Esophagus squamous epithelium (tissue), 5 donors: ENCODE measurements around the gene SPON2. TPM values are rescaled to one million over a fixed set of nuclear protein-coding genes. Genes with fewer than 3 reads are reported as not detected.

Source experiments
- DNase-seq: peaks from one replicate; lab custom pipeline; 2025; lab: John Stamatoyannopoulos, UW
- H3K27ac ChIP-seq, 4 donors: fragments of 200-600 bp; sonication (generic); one replicate each; pipeline ENCODE4 v1.5.1; 2016 to 2019; ENCODE audit warnings: mild to moderate bottlenecking in 1 of 4
- H3K27me3 ChIP-seq, 4 donors: fragments of 200-600 bp; sonication (generic); 1 replicate in 3 of 4; 2 replicates in 1 of 4; pipeline versions ENCODE4 v1.5.1 to v1.6.0; 2017 to 2021; ENCODE audit warnings: antibody characterized with exemption in 1 of 4
- H3K36me3 ChIP-seq, 3 donors: fragments of 200-600 bp; sonication (generic); one replicate each; pipeline ENCODE4 v1.5.1; 2016 to 2019
- H3K4me1 ChIP-seq, 3 donors: fragments of 200-600 bp; sonication (generic); one replicate each; pipeline ENCODE4 v1.5.1; 2017 to 2019
- H3K4me3 ChIP-seq, 4 donors: fragments of 200-600 bp; sonication (generic); 1 replicate in 3 of 4; 2 replicates in 1 of 4; pipeline ENCODE4 v1.5.1; 2016 to 2019; ENCODE audit warnings: mild to moderate bottlenecking in 2 of 4, moderate library complexity in 1 of 4
- H3K9me3 ChIP-seq, 3 donors: fragments of 200-600 bp; sonication (generic); one replicate each; pipeline ENCODE4 v1.5.1; 2016 to 2019
- POLR2A ChIP-seq, 4 donors: fragments of 450-650 bp; IDR thresholded peaks; one replicate each; pipeline ENCODE4 v1.6.1; 2017; ENCODE audit warnings: antibody characterized with exemption in 4 of 4, mild to moderate bottlenecking in 4 of 4, moderate library complexity in 3 of 4
- WGBS, 2 donors: methylation state at CpG; one replicate each; pipeline ENCODE4 v1.1.5; 2018; 5-methylcytosine and 5-hydroxymethylcytosine counted together
- intact Hi-C: fragments of 100-400 bp; cut with DNase I; formaldehyde crosslinking; loops from one replicate; pipeline ENCODE4 v1.15.0; 2022
- total RNA-seq, 4 donors: library from RNA; depleted of rRNA; stranded (reverse); fragments of >200 nt; gene quantifications; one replicate each; pipeline ENCODE4 v1.1.0, GENCODE V29; 2016
- TF ChIP-seq, protein P1 (sequence below), 6 experiments: fragments of 450-650 bp in 4 of 6; fragments of 200-600 bp in 2 of 6; sonication (generic) in 2 of 6; IDR thresholded peaks; one replicate each; pipeline ENCODE4 v1.5.1; 2016 to 2019; ENCODE audit warnings: antibody characterized with exemption in 6 of 6, mild to moderate bottlenecking in 4 of 6, moderate library complexity in 4 of 6
- donor health status: DM: yes; HTN: yes; CAD: no.

SPON2 gene
- total RNA-seq, 4 donors from 2014 or later: 14.5 to 53.4 (median 21.3) TPM

DNA sequence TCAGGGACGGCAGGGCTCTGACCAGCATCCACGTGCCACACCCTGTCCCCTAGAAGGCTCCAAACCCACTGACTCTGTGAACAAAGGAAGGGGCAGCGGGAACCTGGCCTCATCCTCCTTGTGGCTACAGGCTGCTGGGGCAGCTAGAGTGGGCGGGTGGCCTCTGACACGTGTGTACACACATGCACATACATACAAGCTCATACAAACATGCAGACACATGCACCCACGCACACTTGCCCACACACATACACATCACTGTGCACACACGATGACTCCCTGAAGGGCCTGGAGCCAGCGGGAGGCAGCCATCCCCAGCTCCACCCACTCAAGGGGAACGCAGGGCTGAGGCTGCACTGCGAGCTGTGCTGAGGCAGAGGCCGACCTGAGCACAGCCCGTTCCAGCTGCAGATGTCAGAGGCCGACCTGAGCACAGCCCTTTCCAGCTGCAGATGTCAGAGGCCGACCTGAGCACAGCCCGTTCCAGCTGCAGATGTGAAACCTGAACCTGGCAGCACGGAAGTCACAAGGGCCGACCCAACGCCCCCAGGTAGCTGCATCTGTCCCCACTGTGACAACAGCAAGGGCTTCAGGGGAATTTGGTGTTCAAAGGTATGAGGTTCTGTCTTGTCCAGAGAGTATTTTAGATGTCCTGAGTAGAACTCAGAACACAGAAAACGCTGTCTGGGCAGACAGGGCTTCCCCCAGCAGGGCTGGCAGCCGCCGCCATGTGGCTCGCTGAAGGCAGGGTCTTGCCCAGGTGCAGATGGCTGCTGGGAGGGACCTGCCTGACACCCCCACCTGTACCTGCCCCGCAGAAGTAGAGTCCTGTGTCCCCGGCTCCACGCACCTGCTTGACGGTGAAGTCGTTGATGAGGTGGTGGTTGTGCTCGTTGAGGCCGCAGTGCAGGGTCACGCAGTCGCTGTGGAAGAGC is 43.0 kb upstream of the SPON2 start:
- no peak for DNase-seq
- 12 to 32% methylated on average over 4 to 12 of the region's 31 CpGs for WGBS, 2 donors
- Histone ChIP-seq H3K9me3 (no peaks in the 10 kb centered on the region), H3K27ac (peak overlapping the region; percentile 25 to 78 (median 70)), H3K4me3 (no peak overlapping the region), H3K27me3 (no peaks in the 10 kb centered on the region), H3K36me3 (peaks cover 16 to 69% (median 44%) of the 10 kb centered on the region in 3 donors), H3K4me1 (peaks cover 69 to 100% (median 84%) of the 10 kb centered on the region in 3 donors)
- intact Hi-C loops: no loop called here
- TF ChIP-seq POLR2A (IDR thresholded peaks at IDR 0.05): peak in 1 of 4 donors; percentile 28
- TF ChIP-seq, protein P1, sequence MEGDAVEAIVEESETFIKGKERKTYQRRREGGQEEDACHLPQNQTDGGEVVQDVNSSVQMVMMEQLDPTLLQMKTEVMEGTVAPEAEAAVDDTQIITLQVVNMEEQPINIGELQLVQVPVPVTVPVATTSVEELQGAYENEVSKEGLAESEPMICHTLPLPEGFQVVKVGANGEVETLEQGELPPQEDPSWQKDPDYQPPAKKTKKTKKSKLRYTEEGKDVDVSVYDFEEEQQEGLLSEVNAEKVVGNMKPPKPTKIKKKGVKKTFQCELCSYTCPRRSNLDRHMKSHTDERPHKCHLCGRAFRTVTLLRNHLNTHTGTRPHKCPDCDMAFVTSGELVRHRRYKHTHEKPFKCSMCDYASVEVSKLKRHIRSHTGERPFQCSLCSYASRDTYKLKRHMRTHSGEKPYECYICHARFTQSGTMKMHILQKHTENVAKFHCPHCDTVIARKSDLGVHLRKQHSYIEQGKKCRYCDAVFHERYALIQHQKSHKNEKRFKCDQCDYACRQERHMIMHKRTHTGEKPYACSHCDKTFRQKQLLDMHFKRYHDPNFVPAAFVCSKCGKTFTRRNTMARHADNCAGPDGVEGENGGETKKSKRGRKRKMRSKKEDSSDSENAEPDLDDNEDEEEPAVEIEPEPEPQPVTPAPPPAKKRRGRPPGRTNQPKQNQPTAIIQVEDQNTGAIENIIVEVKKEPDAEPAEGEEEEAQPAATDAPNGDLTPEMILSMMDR (IDR thresholded peaks at IDR 0.05): peak in 2 of 6 experiments; percentile 7 to 9

DNA sequence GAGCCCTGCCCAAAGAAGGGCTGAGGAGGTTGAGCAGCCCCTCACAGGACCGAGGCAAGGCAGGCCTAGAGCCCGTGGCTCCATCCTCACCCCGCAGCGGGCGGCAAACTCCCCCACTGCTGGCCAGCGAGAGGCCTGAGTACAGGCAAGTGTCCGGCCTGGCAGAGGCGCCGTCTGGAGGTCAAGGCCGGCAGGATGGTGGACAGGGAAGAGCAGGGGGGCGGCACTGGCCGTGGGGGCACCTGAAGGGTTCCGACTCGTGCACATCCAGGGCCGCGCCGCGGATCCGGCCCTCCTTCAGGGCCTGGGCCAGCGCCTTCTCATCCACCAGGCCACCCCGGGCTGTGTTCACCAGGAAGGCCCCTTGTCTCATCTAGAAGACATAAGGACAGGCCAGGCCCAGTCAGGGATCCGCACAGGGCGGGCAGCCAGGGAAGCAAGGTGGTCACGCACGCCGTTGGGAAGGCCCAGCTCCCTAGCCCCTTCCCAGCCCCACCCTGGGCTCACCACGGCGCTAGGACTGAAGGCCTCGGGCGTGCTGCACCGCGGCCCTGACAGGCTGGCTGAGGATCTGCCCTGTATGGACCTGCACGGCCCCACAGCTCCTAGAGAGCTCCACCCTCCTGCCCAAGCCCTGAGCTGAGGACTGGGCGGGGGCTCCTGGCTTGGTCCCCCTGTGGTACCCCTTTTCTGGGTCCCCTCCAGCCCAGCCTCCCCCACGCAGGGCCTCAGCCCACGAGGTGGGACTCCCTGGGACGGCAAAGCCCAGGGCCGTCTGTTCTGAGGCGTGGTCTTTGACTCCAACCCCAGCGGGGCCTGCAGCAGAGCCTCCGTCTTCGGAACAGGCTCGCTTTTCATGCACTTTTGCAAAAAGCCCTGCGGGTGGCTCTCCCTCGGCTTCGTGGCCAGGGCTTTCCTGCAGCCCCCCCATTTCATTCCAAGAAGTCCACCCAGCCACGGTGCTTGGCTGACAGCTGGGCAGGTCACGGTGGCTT is 42.0 kb upstream of the SPON2 start:
- DNase-seq: no peak
- no peak for TF ChIP-seq POLR2A (IDR thresholded peaks at IDR 0.05)
- TF ChIP-seq, protein P1 (IDR thresholded peaks at IDR 0.05): no peak
- H3K4me3 ChIP-seq: no peak overlapping the region
- intact Hi-C loops: no loop called here
- H3K4me1 ChIP-seq: peaks cover 74 to 100% (median 84%) of the 10 kb centered on the region in 3 donors
- WGBS, 2 donors: 57 to 64% methylated on average over 6 to 17 of the region's 48 CpGs
- H3K27ac ChIP-seq: peak overlapping the region; percentile 25 to 78 (median 70)
- H3K27me3 ChIP-seq: no peaks in the 10 kb centered on the region
- H3K36me3 ChIP-seq: peaks cover 16 to 74% (median 44%) of the 10 kb centered on the region in 3 donors
- no peaks in the 10 kb centered on the region for H3K9me3 ChIP-seq

DNA sequence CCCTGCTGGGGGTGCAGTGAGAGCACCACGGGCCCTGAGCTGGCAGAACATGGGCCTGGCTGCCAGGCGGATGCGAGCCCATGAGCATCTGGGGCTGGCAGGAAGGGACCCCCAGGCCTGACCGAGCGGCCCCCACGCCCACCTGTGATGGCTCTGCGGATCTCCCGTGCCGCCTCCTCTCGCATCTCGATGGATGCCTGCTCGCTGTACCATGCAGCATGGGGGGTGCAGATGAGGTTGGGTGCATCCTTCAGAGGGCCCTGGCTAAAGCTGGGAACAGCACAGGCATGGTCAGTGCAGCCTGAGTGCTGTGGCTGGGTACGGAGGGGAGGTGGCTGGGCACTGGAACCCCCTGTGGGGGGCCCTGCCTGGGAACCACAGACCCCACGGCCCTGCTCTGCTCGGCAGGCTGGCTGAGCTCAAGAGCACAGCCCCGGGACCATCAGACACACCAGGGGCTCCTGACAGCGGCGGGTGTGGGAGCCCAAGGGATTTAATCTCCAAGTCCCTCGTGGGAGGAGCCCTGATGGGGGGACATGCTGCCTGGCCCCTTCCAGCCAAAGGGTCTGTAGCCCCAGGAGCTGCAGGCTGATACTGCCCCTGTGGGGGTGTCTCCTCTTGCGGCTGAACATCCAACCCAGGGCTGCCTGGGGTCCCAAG is 41.1 kb upstream of the SPON2 start:
- H3K36me3 ChIP-seq: peaks cover 16 to 74% (median 44%) of the 10 kb centered on the region in 3 donors
- no peaks in the 10 kb centered on the region for H3K9me3 ChIP-seq
- H3K4me1 ChIP-seq: peaks cover 76 to 100% (median 86%) of the 10 kb centered on the region in 3 donors
- no peak overlapping the region for H3K4me3 ChIP-seq
- H3K27me3 ChIP-seq: no peaks in the 10 kb centered on the region
- 89 to 100% methylated on average over 3 to 7 of the region's 20 CpGs for WGBS, 2 donors
- no peak for TF ChIP-seq POLR2A (IDR thresholded peaks at IDR 0.05)
- TF ChIP-seq, protein P1 (IDR thresholded peaks at IDR 0.05): no peak
- H3K27ac ChIP-seq: peak overlapping the region; percentile 15 to 78 (median 70)
- no peak for DNase-seq
- intact Hi-C loops: no loop called here

DNA sequence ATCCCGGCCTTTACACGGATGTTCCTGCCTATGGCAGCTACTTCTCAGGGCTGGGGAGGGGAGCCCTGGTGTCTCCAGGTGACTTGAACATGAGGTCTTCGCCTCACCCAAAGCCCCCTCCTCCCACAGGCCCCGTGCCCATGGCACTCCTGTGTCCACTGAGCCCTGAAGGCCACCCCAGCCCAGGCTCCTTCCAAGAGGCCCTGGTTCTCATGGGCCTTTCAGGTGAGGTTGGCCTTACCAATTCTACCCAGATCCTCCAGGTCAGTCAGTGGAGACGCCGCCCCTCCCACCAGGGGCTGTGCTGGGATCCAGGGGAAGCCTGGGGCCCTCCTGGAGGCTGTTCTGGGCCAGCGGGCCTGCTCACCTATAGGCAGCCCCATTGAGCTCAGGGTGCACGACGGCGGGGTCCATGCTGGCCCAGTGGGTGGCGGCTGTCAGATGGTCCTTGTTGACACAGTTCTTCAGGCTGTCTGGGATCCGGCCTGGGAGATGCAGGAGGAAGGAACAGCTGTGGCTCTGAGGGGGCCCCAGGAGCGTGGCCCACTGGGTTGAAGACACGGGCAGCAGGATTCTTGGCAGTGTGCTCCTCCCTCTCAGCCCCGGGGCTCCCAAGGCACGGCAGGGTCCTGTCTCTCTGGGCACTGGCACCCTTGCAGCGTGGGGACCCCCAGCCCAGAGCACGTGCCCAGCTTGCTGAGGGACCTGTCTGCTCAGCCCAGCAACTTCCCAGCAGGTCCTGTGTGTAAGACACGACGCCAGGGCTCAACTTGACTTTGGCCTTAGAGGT is 40.4 kb upstream of the SPON2 start:
- no peak for TF ChIP-seq POLR2A (IDR thresholded peaks at IDR 0.05)
- TF ChIP-seq, protein P1 (IDR thresholded peaks at IDR 0.05): no peak
- Histone ChIP-seq H3K4me1 (peaks cover 83 to 100% (median 86%) of the 10 kb centered on the region in 3 donors), H3K9me3 (no peaks in the 10 kb centered on the region), H3K36me3 (peaks cover 16 to 74% (median 44%) of the 10 kb centered on the region in 3 donors), H3K27me3 (no peaks in the 10 kb centered on the region), H3K27ac (peak overlapping the region; percentile 61 to 78 (median 77)), H3K4me3 (no peak overlapping the region)
- intact Hi-C loops: no loop called here
- no peak for DNase-seq
- 100% methylated on average over 1 of the region's 20 CpGs; no CpG with 5 or more reads in 1 of the 2 donors for WGBS, 2 donors
